ENCODE data around the gene HSD17B13.
"Not testable (repeated sequence)": the region's sequence is repeated elsewhere in the genome, so short reads cannot be mapped to it uniquely, and the experiment has no call there.

The HSD17B13 gene

GRCh38 chr4:87322754-87323153, at the start of gene HSD17B13:
Gene HSD17B13, minus strand, starts transcription at chr4:87322882. Its CDS starts 41 bp downstream, at chr4:87322841.
- DNase-seq: peak; percentile 15

GRCh38 chr4:87370068-87370467, 47.4 kb upstream of the HSD17B13 start:
- DNase-seq: no peak

GRCh38 chr4:87366521-87367162, 44.0 kb upstream of the HSD17B13 start:
- DNase-seq: no peak

GRCh38 chr4:87365348-87365747, 42.7 kb upstream of the HSD17B13 start:
- DNase-seq: no peak

- DNase-seq: no peak
Measured at GRCh38 chr4:87363552-87363951, 40.9 kb upstream of the HSD17B13 start.

GRCh38 chr4:87360338-87360935, 37.8 kb upstream of the HSD17B13 start:
- DNase-seq: no peak

GRCh38 chr4:87359258-87359657, 36.6 kb upstream of the HSD17B13 start:
- no peak for DNase-seq

GRCh38 chr4:87356832-87357526, 34.3 kb upstream of the HSD17B13 start:
- no peak for DNase-seq

GRCh38 chr4:87354168-87355102, 31.8 kb upstream of the HSD17B13 start:
- no peak for DNase-seq

- peak; percentile 2 for DNase-seq
Measured at GRCh38 chr4:87353592-87353991, 30.9 kb upstream of the HSD17B13 start.

GRCh38 chr4:87345139-87345538, 22.5 kb upstream of the HSD17B13 start:
- DNase-seq: no peak

- no peak for DNase-seq
Measured at GRCh38 chr4:87342872-87343271, 20.2 kb upstream of the HSD17B13 start.

GRCh38 chr4:87341954-87342635, 19.4 kb upstream of the HSD17B13 start:
- DNase-seq: not testable (repeated sequence)

GRCh38 chr4:87339440-87339839, 16.8 kb upstream of the HSD17B13 start:
- DNase-seq: no peak

- no peak for DNase-seq
Measured at GRCh38 chr4:87337361-87337760, 14.7 kb upstream of the HSD17B13 start.

- no peak for DNase-seq
Measured at GRCh38 chr4:87333267-87333666, 10.6 kb upstream of the HSD17B13 start.

- no peak for DNase-seq
Measured at GRCh38 chr4:87330761-87331160, 8.1 kb upstream of the HSD17B13 start.

- no peak for DNase-seq
Measured at GRCh38 chr4:87327136-87327535, 4.5 kb upstream of the HSD17B13 start.

GRCh38 chr4:87326460-87326859, 3.8 kb upstream of the HSD17B13 start:
- DNase-seq: peak; percentile 24

GRCh38 chr4:87321888-87322287, 794 bp downstream of the HSD17B13 start:
- DNase-seq: no peak

- DNase-seq: no peak
Measured at GRCh38 chr4:87317527-87317926, 5.2 kb downstream of the HSD17B13 start.

GRCh38 chr4:87316961-87317360, 5.7 kb downstream of the HSD17B13 start:
- no peak for DNase-seq

Data from NCI-H1436 (cell line).